HFF-Myc (cell line): ENCODE data around the gene MRGPRG.

Experiments
- DNase-seq: peaks from one replicate; pipeline ENCODE4 v3.0.0-alpha.2; 2011; ENCODE audit warnings: low read depth; ENCODE audit errors: extremely low read depth
- H3K4me3 ChIP-seq: replicated peaks from 2 replicates; pipeline ENCODE4 v1.5.1; 2011; ENCODE audit warnings: low read depth, mild to moderate bottlenecking, control low read depth, low read length
- CTCF ChIP-seq: IDR thresholded peaks from 2 replicates; pipeline ENCODE4 v1.5.1; 2012; ENCODE audit warnings: mild to moderate bottlenecking, low read depth, low read length, control low read depth; ENCODE audit errors: missing control alignments

MRGPRG gene

GRCh38 chr11:3175194-3175593 lies 43.4 kb downstream of the MRGPRG start:
- no peak for DNase-seq
- H3K4me3 ChIP-seq = no peak overlapping the region
- no peak for TF ChIP-seq CTCF

GRCh38 chr11:3174387-3174786 lies 44.2 kb downstream of the MRGPRG start:
- TF ChIP-seq CTCF = no peak
- DNase-seq = no peak
- no peak overlapping the region for H3K4me3 ChIP-seq

- no peak for TF ChIP-seq CTCF
- no peak overlapping the region for H3K4me3 ChIP-seq
- no peak for DNase-seq
Measured at GRCh38 chr11:3173795-3174194, 44.8 kb downstream of the MRGPRG start.

GRCh38 chr11:3171931-3172560 lies 46.6 kb downstream of the MRGPRG start:
- TF ChIP-seq CTCF = no peak
- no peak for DNase-seq
- no peak overlapping the region for H3K4me3 ChIP-seq

GRCh38 chr11:3170756-3171650 lies 47.6 kb downstream of the MRGPRG start:
- no peak for DNase-seq
- H3K4me3 ChIP-seq = no peak overlapping the region
- no peak for TF ChIP-seq CTCF

GRCh38 chr11:3170044-3170755 lies 48.4 kb downstream of the MRGPRG start:
- no peak for TF ChIP-seq CTCF
- no peak for DNase-seq
- peak overlapping the region; percentile 45 for H3K4me3 ChIP-seq
